Activated CD8-positive, alpha-beta memory T cell treated with anti-CD3 and anti-CD28 coated beads for 24 hours (primary cell): Measurements from ENCODE around the gene SEC16A.

Source experiments
- DNase-seq: peaks from one replicate; pipeline ENCODE4 v3.0.0-alpha.2; 2020

Gene SEC16A

GRCh38 chr9:136459425-136459824 is 23.4 kb downstream of the SEC16A start:
- DNase-seq: no peak

GRCh38 chr9:136457326-136457725 is 25.5 kb downstream of the SEC16A start:
- DNase-seq: no peak

GRCh38 chr9:136456258-136456657 is 26.6 kb downstream of the SEC16A start:
- no peak for DNase-seq

- no peak for DNase-seq
These were observed 27.5 kb downstream of the SEC16A start for GRCh38 chr9:136455043-136456002.

- DNase-seq: no peak
These were observed 28.6 kb downstream of the SEC16A start for GRCh38 chr9:136454026-136454796.

GRCh38 chr9:136453326-136453725 is 29.5 kb downstream of the SEC16A start:
- DNase-seq: no peak

GRCh38 chr9:136451221-136451877 is 31.5 kb downstream of the SEC16A start:
- no peak for DNase-seq

- no peak for DNase-seq
These were observed 34.2 kb downstream of the SEC16A start for GRCh38 chr9:136448655-136449054.

GRCh38 chr9:136447173-136447778 is 35.6 kb downstream of the SEC16A start:
- no peak for DNase-seq

- DNase-seq: no peak
These were observed 37.0 kb downstream of the SEC16A start for GRCh38 chr9:136445799-136446198.

- no peak for DNase-seq
These were observed 38.7 kb downstream of the SEC16A start for GRCh38 chr9:136444102-136444501.

- DNase-seq: no peak
These were observed 39.2 kb downstream of the SEC16A start for GRCh38 chr9:136443687-136444086.

GRCh38 chr9:136443087-136443486 is 39.8 kb downstream of the SEC16A start:
- no peak for DNase-seq

- no peak for DNase-seq
These were observed 40.6 kb downstream of the SEC16A start for GRCh38 chr9:136442265-136442664.

GRCh38 chr9:136441681-136442245 is 41.1 kb downstream of the SEC16A start:
- no peak for DNase-seq

- DNase-seq: no peak
These were observed 41.6 kb downstream of the SEC16A start for GRCh38 chr9:136441191-136441680.

- DNase-seq: peak; percentile 97
These were observed 43.1 kb downstream of the SEC16A start, which contains the start of gene INPP5E for GRCh38 chr9:136439481-136440408. Gene INPP5E (minus strand): TSS chr9:136439845. CDS start chr9:136439419, 426 bp downstream.

GRCh38 chr9:136438548-136439480 is 44.0 kb downstream of the SEC16A start:
- peak; percentile 86 for DNase-seq

GRCh38 chr9:136437839-136438547 is 44.8 kb downstream of the SEC16A start:
- DNase-seq: no peak
